Endothelial cell of umbilical vein (primary cell): ENCODE measurements around the gene DCLK1.

Source experiments
- CTCF ChIP-seq, 2 donors: IDR thresholded peaks; 1 replicate in 1 of 2; 2 replicates in 1 of 2; pipeline ENCODE4 v1.5.1; 2011; ENCODE audit warnings: low read length in 2 of 2, mild to moderate bottlenecking in 2 of 2, moderate library complexity in 2 of 2, control low read depth in 1 of 2, inconsistent platforms in 1 of 2, low read depth in 1 of 2; ENCODE audit not compliant: insufficient read depth in 1 of 2; ENCODE audit errors: extremely low read depth in 1 of 2
- EZH2 ChIP-seq: IDR thresholded peaks from 2 replicates; pipeline ENCODE4 v1.6.1; 2012; ENCODE audit warnings: borderline replicate concordance, low read depth, mild to moderate bottlenecking, moderate library complexity, low read length, inconsistent platforms; ENCODE audit not compliant: severe bottlenecking
- FOS ChIP-seq: IDR thresholded peaks from 2 replicates; pipeline ENCODE4 v1.6.1; 2011; ENCODE audit warnings: mild to moderate bottlenecking, low read length, moderate library complexity, borderline replicate concordance; ENCODE audit not compliant: insufficient read depth
- GATA2 ChIP-seq: IDR thresholded peaks from 2 replicates; pipeline ENCODE4 v1.7.0; 2011; ENCODE audit warnings: low read depth, mild to moderate bottlenecking, moderate library complexity, mixed read lengths, low read length; ENCODE audit not compliant: insufficient read length, insufficient read depth
- JUN ChIP-seq: IDR thresholded peaks from 2 replicates; pipeline ENCODE4 v1.6.1; 2011; ENCODE audit warnings: borderline replicate concordance, low read depth; ENCODE audit not compliant: insufficient read length, insufficient read depth
- MAX ChIP-seq: IDR thresholded peaks from 2 replicates; pipeline ENCODE4 v1.6.1; 2011; ENCODE audit not compliant: insufficient read depth, insufficient read length
- MYC ChIP-seq: IDR thresholded peaks from one replicate; pipeline ENCODE4 v1.6.1; 2011; ENCODE audit warnings: mild to moderate bottlenecking, low read depth, low read length
- POLR2A ChIP-seq: IDR thresholded peaks from 2 replicates; pipeline ENCODE4 v1.6.1; 2012; ENCODE audit warnings: low read depth, mild to moderate bottlenecking, control low read depth, low read length
- POLR2AphosphoS5 ChIP-seq: IDR thresholded peaks from 2 replicates; pipeline ENCODE4 v1.6.1; 2012; ENCODE audit warnings: low read depth, mild to moderate bottlenecking, control low read depth, low read length, moderate library complexity; ENCODE audit not compliant: insufficient read depth

GRCh38 chr13:36163809-36164308 lies 32.7 kb upstream of the DCLK1 start:
- TF ChIP-seq CTCF (IDR thresholded peaks at IDR 0.05; ENCODE audit: extremely low read depth in 1 of 2, insufficient read depth in 1 of 2, low read depth in 1 of 2, low read length in 2 of 2) (no peak), POLR2A (no peak), POLR2AphosphoS5 (no peak), EZH2 (no peak), FOS (no peak), MAX (no peak), JUN (no peak), GATA2 (no peak), MYC (no peak)
